Liver (tissue), 9 donors: ENCODE results near the gene PPFIA1. TPM values are rescaled to one million over a fixed set of nuclear protein-coding genes. Genes with fewer than 3 reads are reported as not detected.

Experiments
- DNase-seq: peaks from one replicate; pipeline ENCODE4 v3.0.0-alpha.2; 2017; ENCODE audit warnings: low spot score
- H3K27ac ChIP-seq, 2 donors: one replicate each; pipeline ENCODE4 v1.7.0; 2013; ENCODE audit warnings: inconsistent platforms in 2 of 2, low read length in 2 of 2, control low read depth in 1 of 2, low read depth in 1 of 2, mild to moderate bottlenecking in 1 of 2
- H3K27me3 ChIP-seq, 4 donors: one replicate each; pipeline versions ENCODE4 v1.6.1 to v1.7.0; 2013; ENCODE audit warnings: low read length in 3 of 4, inconsistent platforms in 1 of 4, mild to moderate bottlenecking in 1 of 4, moderate library complexity in 1 of 4; ENCODE audit not compliant: control insufficient read depth in 4 of 4, insufficient read depth in 4 of 4
- H3K36me3 ChIP-seq, 4 donors: one replicate each; pipeline versions ENCODE4 v1.6.1 to v1.7.0; 2013; ENCODE audit warnings: low read length in 3 of 4, mild to moderate bottlenecking in 3 of 4, low read depth in 1 of 4, moderate library complexity in 1 of 4; ENCODE audit not compliant: control insufficient read depth in 4 of 4, insufficient read depth in 3 of 4
- H3K4me1 ChIP-seq, 4 donors: one replicate each; pipeline versions ENCODE4 v1.6.1 to v1.7.0; 2013; ENCODE audit warnings: low read length in 3 of 4, mild to moderate bottlenecking in 3 of 4, moderate library complexity in 1 of 4; ENCODE audit not compliant: control insufficient read depth in 4 of 4, insufficient read depth in 4 of 4
- H3K4me3 ChIP-seq, 3 donors: one replicate each; pipeline versions ENCODE4 v1.6.1 to v1.7.0; 2013; ENCODE audit warnings: low read length in 3 of 3, control low read depth in 1 of 3, low read depth in 1 of 3, mild to moderate bottlenecking in 1 of 3
- H3K9ac ChIP-seq, 2 donors: one replicate each; pipeline ENCODE4 v1.7.0; 2013; ENCODE audit warnings: low read length in 2 of 2, mild to moderate bottlenecking in 2 of 2, moderate library complexity in 2 of 2, control low read depth in 1 of 2, low read depth in 1 of 2
- H3K9me3 ChIP-seq, 4 donors: one replicate each; pipeline versions ENCODE4 v1.6.1 to v1.7.0; 2013; ENCODE audit warnings: low read length in 3 of 4; ENCODE audit not compliant: control insufficient read depth in 4 of 4
- CTCF ChIP-seq: fragments of 150-350 bp; IDR thresholded peaks from 2 replicates; pipeline ENCODE4 v1.5.1; 2017; ENCODE audit warnings: improper control_type of control experiment, low read depth, low read length; ENCODE audit not compliant: missing input control
- EGR1 ChIP-seq, 2 donors: IDR thresholded peaks; 2 replicates each; pipeline ENCODE4 v1.6.1; 2016 to 2018; ENCODE audit warnings: antibody characterized with exemption in 2 of 2, low read depth in 2 of 2
- FOXA1 ChIP-seq: IDR thresholded peaks from 2 replicates; pipeline ENCODE4 v1.6.1; 2016; ENCODE audit warnings: antibody characterized with exemption
- FOXA2 ChIP-seq: IDR thresholded peaks from 2 replicates; pipeline ENCODE4 v1.6.1; 2016; ENCODE audit warnings: antibody characterized with exemption
- GABPA ChIP-seq, 2 donors: IDR thresholded peaks in 1 of 2; conservative IDR thresholded peaks in 1 of 2; 2 replicates each; pipeline ENCODE4 v1.6.1; 2016; ENCODE audit warnings: antibody characterized with exemption in 2 of 2, mild to moderate bottlenecking in 1 of 2, moderate library complexity in 1 of 2
- HNF4A ChIP-seq, 2 donors: conservative IDR thresholded peaks; 2 replicates each; pipeline ENCODE4 v1.6.1; 2016; ENCODE audit warnings: antibody characterized with exemption in 2 of 2, mild to moderate bottlenecking in 2 of 2
- HNF4G ChIP-seq: IDR thresholded peaks from 2 replicates; pipeline ENCODE4 v1.6.1; 2016; ENCODE audit warnings: antibody characterized with exemption
- JUND ChIP-seq, 2 donors: IDR thresholded peaks; 2 replicates each; pipeline ENCODE4 v1.6.1; 2016; ENCODE audit warnings: antibody characterized with exemption in 2 of 2
- NR2F2 ChIP-seq: IDR thresholded peaks from 2 replicates; pipeline ENCODE4 v1.6.1; 2016; ENCODE audit warnings: antibody characterized with exemption
- RAD21 ChIP-seq, 2 donors: IDR thresholded peaks; 2 replicates each; pipeline ENCODE4 v1.6.1; 2016; ENCODE audit warnings: antibody characterized with exemption in 2 of 2, mild to moderate bottlenecking in 2 of 2
- RXRA ChIP-seq, 2 donors: IDR thresholded peaks; 2 replicates each; pipeline ENCODE4 v1.6.1; 2017 to 2018; ENCODE audit warnings: antibody characterized with exemption in 2 of 2, mild to moderate bottlenecking in 1 of 2
- SP1 ChIP-seq: IDR thresholded peaks from 2 replicates; pipeline ENCODE4 v1.6.1; 2018; ENCODE audit warnings: antibody characterized with exemption, mild to moderate bottlenecking
- TAF1 ChIP-seq: conservative IDR thresholded peaks from 2 replicates; pipeline ENCODE4 v1.6.1; 2016; ENCODE audit warnings: antibody characterized with exemption, mild to moderate bottlenecking
- YY1 ChIP-seq: IDR thresholded peaks from 2 replicates; pipeline ENCODE4 v1.6.1; 2016; ENCODE audit warnings: antibody characterized with exemption, mild to moderate bottlenecking
- WGBS: extraction: QIAGEN DNeasy Blood & Tissue Kit; methylation state at CpG from one replicate; pipeline ENCODE4 v1.1.7; 2013; 5-methylcytosine and 5-hydroxymethylcytosine counted together
- polyA plus RNA-seq, 2 donors: library from polyadenylated mRNA; stranded (reverse) in 1 of 2; unstranded in 1 of 2; fragments of 200-250 nt in 1 of 2; fragments of >200 nt in 1 of 2; fragmentation: Nextera tagmentation in 1 of 2; extraction: Ambion mirVana in 1 of 2; gene quantifications; one replicate each; pipeline versions ENCODE4 v1.2.1 to v1.2.3, GENCODE V29; 2013 to 2015
- total RNA-seq, 2 donors: library from RNA; depleted of rRNA; stranded (reverse); fragments of >200 nt; gene quantifications; one replicate each; pipeline ENCODE4 v1.2.3, GENCODE V29; 2014
- TF ChIP-seq, protein P1 (sequence below): IDR thresholded peaks from 2 replicates; pipeline ENCODE4 v1.6.1; 2016; ENCODE audit warnings: antibody characterized with exemption, mild to moderate bottlenecking
- TF ChIP-seq, protein P2 (sequence below): IDR thresholded peaks from 2 replicates; pipeline ENCODE4 v1.6.1; 2016; ENCODE audit warnings: antibody characterized with exemption
- donor health status: healthy.
- donor health status: healthy.
- donor health status: healthy.
- donor health status: healthy.
- donor health status: healthy.

PPFIA1 gene
- total and polyA plus RNA-seq, 4 donors = 9.9 to 39.6 (median 14.5) TPM

GRCh38 chr11:70230151-70230839, 40.2 kb upstream of the PPFIA1 start:
- Histone ChIP-seq H3K27ac (no peak overlapping the region), H3K36me3 (no peaks in the 10 kb centered on the region), H3K4me3 (no peak overlapping the region), H3K9ac (no peak overlapping the region), H3K9me3 (no peaks in the 10 kb centered on the region), H3K27me3 (no peaks in the 10 kb centered on the region), H3K4me1 (peaks cover 2 to 6% (median 3%) of the 10 kb centered on the region in 4 donors)
- 65% methylated on average over 8 of the region's 8 CpGs for WGBS
- peak; percentile 59 for TF ChIP-seq HNF4G
- peak; percentile 78 to 86 for TF ChIP-seq HNF4A (conservative IDR thresholded peaks at IDR 0.05)
- TF ChIP-seq FOXA1 = no peak
- no peak for TF ChIP-seq YY1
- no peak for TF ChIP-seq GABPA (IDR thresholded peaks at IDR 0.05 in 1 of 2, conservative IDR thresholded peaks at IDR 0.05 in 1 of 2)
- peak; percentile 80 for TF ChIP-seq SP1
- peak; percentile 36 to 48 for TF ChIP-seq RXRA (IDR thresholded peaks at IDR 0.05)
- no peak for DNase-seq

- Histone ChIP-seq H3K36me3 (no peaks in the 10 kb centered on the region), H3K9me3 (no peaks in the 10 kb centered on the region), H3K4me1 (peaks cover 2 to 6% (median 3%) of the 10 kb centered on the region in 4 donors), H3K27me3 (no peaks in the 10 kb centered on the region), H3K4me3 (no peak overlapping the region), H3K9ac (no peak overlapping the region), H3K27ac (no peak overlapping the region)
- DNase-seq = no peak
- WGBS = 93% methylated on average over 22 of the region's 22 CpGs
- TF ChIP-seq GABPA (IDR thresholded peaks at IDR 0.05 in 1 of 2, conservative IDR thresholded peaks at IDR 0.05 in 1 of 2) = no peak
- no peak for TF ChIP-seq FOXA1
- no peak for TF ChIP-seq RAD21 (IDR thresholded peaks at IDR 0.05)
- TF ChIP-seq HNF4A (conservative IDR thresholded peaks at IDR 0.05) = no peak
- TF ChIP-seq EGR1 (IDR thresholded peaks at IDR 0.05; ENCODE audit: low read depth in 2 of 2) = no peak
- no peak for TF ChIP-seq NR2F2
Observed at GRCh38 chr11:70230840-70231710, 39.4 kb upstream of the PPFIA1 start.

DNA sequence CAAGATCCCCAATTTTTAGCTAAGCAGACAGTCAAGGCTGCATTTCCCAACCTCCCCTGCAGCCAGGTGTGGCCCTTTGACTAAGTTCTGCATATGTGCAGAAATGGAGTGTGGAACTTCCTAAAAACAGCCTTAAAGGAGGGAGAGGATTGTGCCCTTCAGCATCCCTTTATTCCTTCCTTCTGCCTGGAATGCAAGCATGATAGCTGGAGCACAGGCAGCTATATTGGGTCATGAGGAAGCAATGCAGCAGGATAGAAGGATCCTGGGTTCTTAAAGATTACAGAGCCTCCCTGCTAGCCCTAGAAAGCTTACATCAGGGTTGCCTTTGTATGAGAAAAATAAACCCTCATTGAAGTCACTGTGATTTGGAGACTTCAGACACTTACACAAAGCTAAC, 37.5 kb upstream of the PPFIA1 start:
- TF ChIP-seq, protein P1, sequence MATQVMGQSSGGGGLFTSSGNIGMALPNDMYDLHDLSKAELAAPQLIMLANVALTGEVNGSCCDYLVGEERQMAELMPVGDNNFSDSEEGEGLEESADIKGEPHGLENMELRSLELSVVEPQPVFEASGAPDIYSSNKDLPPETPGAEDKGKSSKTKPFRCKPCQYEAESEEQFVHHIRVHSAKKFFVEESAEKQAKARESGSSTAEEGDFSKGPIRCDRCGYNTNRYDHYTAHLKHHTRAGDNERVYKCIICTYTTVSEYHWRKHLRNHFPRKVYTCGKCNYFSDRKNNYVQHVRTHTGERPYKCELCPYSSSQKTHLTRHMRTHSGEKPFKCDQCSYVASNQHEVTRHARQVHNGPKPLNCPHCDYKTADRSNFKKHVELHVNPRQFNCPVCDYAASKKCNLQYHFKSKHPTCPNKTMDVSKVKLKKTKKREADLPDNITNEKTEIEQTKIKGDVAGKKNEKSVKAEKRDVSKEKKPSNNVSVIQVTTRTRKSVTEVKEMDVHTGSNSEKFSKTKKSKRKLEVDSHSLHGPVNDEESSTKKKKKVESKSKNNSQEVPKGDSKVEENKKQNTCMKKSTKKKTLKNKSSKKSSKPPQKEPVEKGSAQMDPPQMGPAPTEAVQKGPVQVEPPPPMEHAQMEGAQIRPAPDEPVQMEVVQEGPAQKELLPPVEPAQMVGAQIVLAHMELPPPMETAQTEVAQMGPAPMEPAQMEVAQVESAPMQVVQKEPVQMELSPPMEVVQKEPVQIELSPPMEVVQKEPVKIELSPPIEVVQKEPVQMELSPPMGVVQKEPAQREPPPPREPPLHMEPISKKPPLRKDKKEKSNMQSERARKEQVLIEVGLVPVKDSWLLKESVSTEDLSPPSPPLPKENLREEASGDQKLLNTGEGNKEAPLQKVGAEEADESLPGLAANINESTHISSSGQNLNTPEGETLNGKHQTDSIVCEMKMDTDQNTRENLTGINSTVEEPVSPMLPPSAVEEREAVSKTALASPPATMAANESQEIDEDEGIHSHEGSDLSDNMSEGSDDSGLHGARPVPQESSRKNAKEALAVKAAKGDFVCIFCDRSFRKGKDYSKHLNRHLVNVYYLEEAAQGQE = no peak
- TF ChIP-seq FOXA1 = no peak
- TF ChIP-seq YY1 = no peak
- TF ChIP-seq NR2F2 = no peak
- no peak for TF ChIP-seq GABPA (IDR thresholded peaks at IDR 0.05 in 1 of 2, conservative IDR thresholded peaks at IDR 0.05 in 1 of 2)
- TF ChIP-seq RAD21 (IDR thresholded peaks at IDR 0.05) = no peak
- TF ChIP-seq, protein P2, sequence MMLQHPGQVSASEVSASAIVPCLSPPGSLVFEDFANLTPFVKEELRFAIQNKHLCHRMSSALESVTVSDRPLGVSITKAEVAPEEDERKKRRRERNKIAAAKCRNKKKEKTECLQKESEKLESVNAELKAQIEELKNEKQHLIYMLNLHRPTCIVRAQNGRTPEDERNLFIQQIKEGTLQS = no peak
- no peak for TF ChIP-seq CTCF
- no peak for TF ChIP-seq FOXA2
- no peak for TF ChIP-seq TAF1
- no peak for TF ChIP-seq SP1
- TF ChIP-seq RXRA (IDR thresholded peaks at IDR 0.05) = no peak
- TF ChIP-seq HNF4G = no peak
- no peak for TF ChIP-seq HNF4A (conservative IDR thresholded peaks at IDR 0.05)
- TF ChIP-seq JUND (IDR thresholded peaks at IDR 0.05) = no peak
- no peak overlapping the region for H3K9ac ChIP-seq
- H3K27ac ChIP-seq = no peak overlapping the region
- H3K36me3 ChIP-seq = no peaks in the 10 kb centered on the region
- H3K4me3 ChIP-seq = no peak overlapping the region
- peaks cover 2 to 6% (median 3%) of the 10 kb centered on the region in 4 donors for H3K4me1 ChIP-seq
- no peak for DNase-seq
- no peaks in the 10 kb centered on the region for H3K9me3 ChIP-seq
- no peaks in the 10 kb centered on the region for H3K27me3 ChIP-seq
